NCI-H526 (cell line): ENCODE results near the gene MND1.
"Not testable (repeated sequence)": the region's sequence is repeated elsewhere in the genome, so short reads cannot be mapped to it uniquely, and the experiment has no call there.

Experiments
- DNase-seq, 2 experiments: peaks; one replicate each; lab custom pipeline; 2025; lab: John Stamatoyannopoulos, UW

Gene MND1

GRCh38 chr4:153440475-153440874, 96.0 kb downstream of the MND1 start:
- no peak for DNase-seq

- DNase-seq: no peak
Observed at GRCh38 chr4:153447175-153447905, 102.9 kb downstream of the MND1 start.

- DNase-seq: peak; percentile 34
Observed at GRCh38 chr4:153448003-153448731, 103.7 kb downstream of the MND1 start.

GRCh38 chr4:153449338-153449737, 104.8 kb downstream of the MND1 start:
- DNase-seq: no peak

- DNase-seq: no peak
Observed at GRCh38 chr4:153450544-153450917, 106.0 kb downstream of the MND1 start.

- not testable (repeated sequence) for DNase-seq
Observed at GRCh38 chr4:153451145-153451544, 106.7 kb downstream of the MND1 start.

- no peak for DNase-seq
Observed at GRCh38 chr4:153451911-153452657, 107.6 kb downstream of the MND1 start.

- DNase-seq: no peak
Observed at GRCh38 chr4:153452658-153453378, 108.3 kb downstream of the MND1 start.

GRCh38 chr4:153453402-153453801, 108.9 kb downstream of the MND1 start:
- DNase-seq: no peak

- no peak for DNase-seq
Observed at GRCh38 chr4:153458969-153459368, 114.5 kb downstream of the MND1 start.

GRCh38 chr4:153461549-153461948, 117.1 kb downstream of the MND1 start:
- DNase-seq: not testable (repeated sequence)

- peak in 1 of 2 experiments; percentile 14 for DNase-seq
Observed at GRCh38 chr4:153464068-153464467, 119.6 kb downstream of the MND1 start.
